ENCODE results near the gene ZEB2. TPM values are rescaled to one million over a fixed set of nuclear protein-coding genes. Genes with fewer than 3 reads are reported as not detected.

The ZEB2 gene
- total RNA-seq, 5 donors from 2014 or later (not counting 1 experiment from before 2014, with no cell fraction given), result 8.9 to 106 (median 23.7) TPM

DNA sequence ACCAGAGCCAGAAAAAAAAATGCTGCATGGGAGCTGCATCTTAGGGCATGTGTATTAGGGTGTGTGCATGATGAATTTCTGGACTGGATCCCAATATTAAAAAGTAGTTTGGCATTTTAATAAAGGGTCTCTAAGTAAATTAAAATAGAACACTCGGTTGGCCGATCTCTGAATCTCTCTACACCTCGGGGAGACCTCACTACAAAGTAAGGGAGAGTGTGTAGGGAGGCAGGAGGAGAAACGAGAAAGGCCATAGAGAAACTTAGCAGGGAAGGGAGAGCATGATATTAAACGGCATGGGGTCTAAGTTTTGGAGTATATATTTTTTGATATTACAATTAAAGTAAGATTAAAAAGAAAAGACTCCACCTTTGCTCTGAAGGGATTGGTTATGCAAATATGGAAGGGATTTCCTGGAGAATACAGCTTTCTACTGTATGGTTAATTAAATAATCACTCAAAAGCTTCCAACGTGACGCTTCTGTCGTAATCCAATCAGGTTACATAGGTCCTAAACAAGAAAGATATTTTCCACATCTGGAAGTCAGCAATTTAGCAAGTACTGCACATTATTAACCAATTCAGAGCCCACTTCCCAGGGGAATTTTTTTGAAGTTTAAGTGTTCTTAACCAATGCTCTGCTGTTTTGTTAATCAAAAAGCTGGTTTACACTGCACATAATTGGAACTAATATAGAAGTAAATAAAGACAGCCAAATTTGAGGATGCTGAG lies 1.0 kb upstream of the ZEB2 start:
- DNase-seq (no peak), ATAC-seq (replicated peaks in 1 of 4) (no peak)
- Mint-ChIP-seq H3K4me3 (peak overlapping the region in 1 of 3 donors; percentile 4), H3K27me3 (peaks cover 45 to 50% of the 10 kb centered on the region in 2 donors), H3K27ac (no peak overlapping the region), H3K4me1 (peaks cover 25 to 39% (median 29%) of the 10 kb centered on the region in 3 donors), H3K9me3 (no peaks in the 10 kb centered on the region), H3K36me3 (peaks cover 2% of the 10 kb centered on the region)
- no peaks in the 10 kb centered on the region for H3K36me3 ChIP-seq (ENCODE audit: control insufficient read depth in 2 of 2, extremely low read depth in 1 of 2, insufficient read depth in 1 of 2, low read length in 1 of 2)
- no peak overlapping the region for H3K4me3 ChIP-seq (ENCODE audit: control insufficient read depth in 1 of 2, extremely low read depth in 1 of 2, low read length in 1 of 2)
- H3K4me1 ChIP-seq (ENCODE audit: control insufficient read depth in 1 of 2, extremely low read depth in 1 of 2, insufficient read depth in 2 of 2, low read length in 2 of 2), result peaks cover 20 to 42% of the 10 kb centered on the region in 2 experiments
- ChIA-PET POLR2A (no interaction called here), CTCF (interaction anchor here in 1 of 2 donors (0.7 to 1.2 kb wide), 4 partner anchors 11 to 199 kb away, joined by 3 to 4 read pairs (median 3); no protein-coding TSS in a partner anchor)
- WGBS (ENCODE audit: insufficient coverage), result 80% methylated on average over 2 of the region's 8 CpGs
- H3K27me3 ChIP-seq (replicated peaks in 1 of 2; ENCODE audit: control insufficient read depth in 2 of 2, extremely low read depth in 1 of 2, insufficient read depth in 2 of 2, low read length in 1 of 2), result peaks cover 2 to 45% of the 10 kb centered on the region in 2 experiments
- H3K9me3 ChIP-seq, result no peaks in the 10 kb centered on the region
- H3K27ac ChIP-seq (ENCODE audit: low read length), result no peak overlapping the region

DNA sequence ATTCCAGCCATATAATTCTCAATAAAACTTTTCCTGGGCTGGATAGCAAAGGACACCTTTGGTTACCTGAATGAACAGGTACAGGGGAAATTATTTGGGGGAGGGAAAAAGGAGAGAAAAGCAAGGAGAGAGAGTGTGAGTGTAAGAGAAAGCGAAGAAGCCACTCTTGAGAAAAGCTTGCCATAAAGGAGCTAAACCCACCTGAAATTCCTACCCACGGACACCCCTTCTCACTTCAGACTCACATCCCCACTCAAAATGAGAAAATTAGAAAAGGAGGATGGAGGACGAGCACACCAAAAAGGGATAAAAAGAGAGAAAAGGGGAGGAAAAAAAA lies 354 bp downstream of the ZEB2 start:
- DNase-seq (no peak), ATAC-seq (replicated peaks in 1 of 4) (no peak)
- Histone ChIP-seq H3K4me1 (ENCODE audit: control insufficient read depth in 1 of 2, extremely low read depth in 1 of 2, insufficient read depth in 2 of 2, low read length in 2 of 2) (peaks cover 22 to 49% of the 10 kb centered on the region in 2 experiments), H3K27ac (ENCODE audit: low read length) (peak overlapping the region; percentile 87), H3K9me3 (no peaks in the 10 kb centered on the region), H3K27me3 (replicated peaks in 1 of 2; ENCODE audit: control insufficient read depth in 2 of 2, extremely low read depth in 1 of 2, insufficient read depth in 2 of 2, low read length in 1 of 2) (peaks cover 2 to 50% of the 10 kb centered on the region in 2 experiments), H3K4me3 (ENCODE audit: control insufficient read depth in 1 of 2, extremely low read depth in 1 of 2, low read length in 1 of 2) (peak overlapping the region; percentile 57 to 75), H3K36me3 (ENCODE audit: control insufficient read depth in 2 of 2, extremely low read depth in 1 of 2, insufficient read depth in 1 of 2, low read length in 1 of 2) (peaks cover 0 to 2% of the 10 kb centered on the region in 2 donors)
- peaks cover 50 to 51% of the 10 kb centered on the region in 2 donors for H3K27me3 Mint-ChIP-seq
- H3K27ac Mint-ChIP-seq, result no peak overlapping the region
- CTCF ChIA-PET, result no interaction called here
- no peaks in the 10 kb centered on the region for H3K9me3 Mint-ChIP-seq
- H3K4me3 Mint-ChIP-seq, result no peak overlapping the region
- H3K4me1 Mint-ChIP-seq, result peaks cover 29 to 43% (median 32%) of the 10 kb centered on the region in 3 donors
- 0% methylated on average over 1 of the region's 3 CpGs for WGBS (ENCODE audit: insufficient coverage)
- POLR2A ChIA-PET, result interaction anchor here in 1 of 2 donors (1.0 to 1.3 kb wide), 2 partner anchors 9 to 11 kb away, joined by 4 to 5 read pairs; no protein-coding TSS in a partner anchor
- H3K36me3 Mint-ChIP-seq, result peaks cover 5% of the 10 kb centered on the region

DNA sequence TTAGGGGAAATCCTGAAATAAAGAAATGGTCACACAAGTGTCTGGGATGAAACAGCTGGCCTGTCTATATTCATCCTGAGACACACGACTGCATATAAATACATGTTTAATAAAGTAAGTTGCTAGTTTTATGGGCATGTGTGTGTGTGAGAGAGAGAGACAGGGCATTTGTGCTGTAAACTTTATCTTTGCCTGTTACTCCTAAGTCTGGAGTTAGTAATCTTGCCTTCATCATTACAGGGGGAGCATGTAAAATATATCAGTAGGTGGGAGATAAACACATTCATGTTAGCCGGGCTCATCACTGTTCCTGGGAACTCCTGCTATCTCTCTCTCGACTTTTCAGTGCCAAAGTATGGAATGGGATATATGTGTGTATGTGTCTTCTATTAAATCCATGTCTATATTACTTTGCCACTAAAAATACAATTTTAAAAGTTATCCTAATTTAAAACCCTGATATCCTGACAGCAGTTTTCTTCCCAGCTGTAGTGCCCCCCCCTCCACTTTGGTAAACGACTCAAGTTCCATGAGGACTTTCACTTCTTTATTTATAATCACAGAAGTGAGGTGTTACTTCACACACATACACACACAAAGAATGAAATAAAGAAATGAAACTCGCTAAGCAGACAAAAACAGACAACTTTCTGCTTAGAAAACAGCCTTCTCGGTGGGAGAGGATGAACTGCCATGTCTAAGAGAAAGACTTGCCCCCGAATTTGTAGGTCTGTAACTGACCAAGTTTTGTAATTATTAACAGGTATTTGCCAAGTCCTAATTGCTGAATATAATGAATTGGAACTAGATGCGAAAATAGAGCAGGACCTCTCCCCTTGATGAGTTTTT lies 947 bp downstream of the ZEB2 start:
- no peaks in the 10 kb centered on the region for H3K9me3 ChIP-seq
- POLR2A ChIA-PET, result interaction anchor here (0.5 to 1.3 kb wide), 4 partner anchors 8 to 173 kb away, joined by 3 to 5 read pairs (median 4); no protein-coding TSS in a partner anchor
- peak overlapping the region; percentile 87 for H3K27ac ChIP-seq (ENCODE audit: low read length)
- Mint-ChIP-seq H3K4me1 (peaks cover 29 to 48% (median 30%) of the 10 kb centered on the region in 3 donors), H3K36me3 (peaks cover 5% of the 10 kb centered on the region), H3K27ac (no peak overlapping the region), H3K4me3 (no peak overlapping the region), H3K9me3 (no peaks in the 10 kb centered on the region), H3K27me3 (peaks cover 55 to 56% of the 10 kb centered on the region in 2 donors)
- peaks cover 2 to 47% of the 10 kb centered on the region in 2 experiments for H3K27me3 ChIP-seq (replicated peaks in 1 of 2; ENCODE audit: control insufficient read depth in 2 of 2, extremely low read depth in 1 of 2, insufficient read depth in 2 of 2, low read length in 1 of 2)
- peaks cover 0 to 2% of the 10 kb centered on the region in 2 donors for H3K36me3 ChIP-seq (ENCODE audit: control insufficient read depth in 2 of 2, extremely low read depth in 1 of 2, insufficient read depth in 1 of 2, low read length in 1 of 2)
- CTCF ChIA-PET, result no interaction called here
- ATAC-seq (replicated peaks in 1 of 4) (no peak), DNase-seq (peak in 1 of 35 experiments; percentile 24)
- peak overlapping the region; percentile 75 to 83 for H3K4me3 ChIP-seq (ENCODE audit: control insufficient read depth in 1 of 2, extremely low read depth in 1 of 2, low read length in 1 of 2)
- peaks cover 22 to 46% of the 10 kb centered on the region in 2 experiments for H3K4me1 ChIP-seq (ENCODE audit: control insufficient read depth in 1 of 2, extremely low read depth in 1 of 2, insufficient read depth in 2 of 2, low read length in 2 of 2)
- 0% methylated on average over 2 of the region's 8 CpGs for WGBS (ENCODE audit: insufficient coverage)

DNA sequence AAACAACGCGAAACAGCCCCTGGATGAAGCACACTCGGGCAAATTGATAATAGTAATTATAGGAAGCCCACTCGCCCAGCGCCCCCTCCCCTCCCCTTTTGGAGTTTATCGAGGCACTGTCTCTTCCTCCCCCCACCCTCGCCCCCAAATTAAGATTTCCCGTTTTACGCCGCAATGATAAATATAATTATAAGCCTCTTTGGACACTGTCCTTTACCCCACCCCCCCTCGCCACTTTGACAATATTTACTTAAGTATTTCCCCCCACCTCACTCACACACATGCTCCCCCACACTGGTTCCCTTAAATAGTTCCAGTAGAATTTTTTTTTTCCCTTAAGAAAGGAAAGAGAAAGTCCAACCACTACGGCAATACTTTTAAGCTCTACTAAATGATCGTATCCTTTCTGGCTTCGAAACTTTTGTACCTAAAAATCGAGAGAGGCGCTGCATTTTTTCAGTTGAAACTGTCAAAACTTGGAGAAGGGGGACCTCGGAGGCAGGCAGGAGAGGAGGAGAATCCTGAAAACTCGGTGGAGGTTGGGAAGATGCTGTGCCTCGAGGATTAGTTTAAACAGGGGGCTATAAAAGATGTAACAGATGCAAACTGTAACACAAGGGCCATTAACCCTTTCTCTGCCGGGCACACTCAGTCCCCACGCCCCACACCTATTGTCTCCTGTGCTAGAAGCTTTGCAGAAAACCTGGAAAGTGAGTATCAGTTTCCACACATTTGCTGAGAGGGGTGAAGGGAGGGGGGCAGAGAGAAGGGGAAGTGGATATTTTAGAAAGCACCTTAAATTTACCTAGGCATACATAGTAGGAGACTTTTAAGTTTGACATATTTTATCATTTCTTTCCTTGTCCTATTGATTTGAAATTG lies 1.8 kb downstream of the ZEB2 start:
- no peak overlapping the region for H3K4me3 Mint-ChIP-seq
- DNase-seq, result peak in 1 of 35 experiments; percentile 46
- CTCF ChIA-PET, result no interaction called here

DNA sequence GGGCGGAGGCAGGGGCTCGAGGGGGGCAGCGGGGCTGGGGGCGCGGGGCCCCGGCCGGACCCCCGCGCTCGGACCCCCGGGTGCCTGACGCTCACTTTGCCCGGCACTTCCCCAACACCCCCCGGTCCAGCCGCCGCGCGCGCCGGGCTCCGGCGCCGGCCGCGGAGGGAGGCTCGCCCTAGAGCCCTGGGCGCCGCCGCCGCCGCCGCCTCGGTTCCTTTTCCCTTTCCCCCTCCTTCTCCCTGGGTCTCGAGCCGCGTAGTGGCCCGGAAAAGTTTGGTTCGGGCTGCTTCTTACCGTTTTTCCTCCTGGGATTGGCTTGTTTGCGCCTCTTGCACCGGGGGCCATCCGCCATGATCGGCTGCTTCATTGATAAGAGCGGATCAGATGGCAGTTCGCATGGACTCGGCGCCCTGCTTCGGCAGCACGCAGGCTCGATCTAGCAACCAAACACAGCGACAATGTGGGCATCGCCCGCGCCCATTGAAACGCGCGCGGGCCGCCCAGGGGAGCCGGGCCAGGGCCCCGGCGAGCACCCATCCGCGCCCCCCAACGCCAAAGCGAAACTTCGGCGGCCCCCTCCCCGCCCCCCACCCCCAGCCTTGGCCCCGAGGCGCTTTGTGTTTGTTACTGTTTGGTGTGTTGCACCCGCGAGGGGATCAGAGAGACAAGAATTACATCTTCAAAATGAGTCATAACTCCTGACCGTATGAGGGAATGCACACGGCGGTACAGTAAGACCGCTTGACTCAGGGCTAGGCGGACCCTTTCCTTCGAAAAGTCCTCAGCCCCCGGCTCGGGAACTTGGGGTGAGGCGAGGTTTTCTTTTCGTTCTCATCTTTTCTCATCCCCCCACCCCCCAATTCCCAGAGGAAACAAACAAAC lies 2.7 kb downstream of the ZEB2 start:
- Mint-ChIP-seq H3K27me3 (peaks cover 55 to 58% of the 10 kb centered on the region in 2 donors), H3K4me1 (peaks cover 14 to 46% (median 16%) of the 10 kb centered on the region in 3 donors), H3K4me3 (no peak overlapping the region), H3K36me3 (peaks cover 5% of the 10 kb centered on the region), H3K9me3 (no peaks in the 10 kb centered on the region), H3K27ac (peak overlapping the region; percentile 88 to 98)
- under 1% methylated on average over 53 of the region's 83 CpGs for WGBS (ENCODE audit: insufficient coverage)
- POLR2A ChIA-PET, result no interaction called here
- peaks cover 0 to 2% of the 10 kb centered on the region in 2 donors for H3K36me3 ChIP-seq (ENCODE audit: control insufficient read depth in 2 of 2, extremely low read depth in 1 of 2, insufficient read depth in 1 of 2, low read length in 1 of 2)
- ATAC-seq (replicated peaks in 1 of 4) (peak; percentile 64 to 73 (median 70)), DNase-seq (peak in 26 of 35 experiments; percentile 25 to 75 (median 44))
- no peaks in the 10 kb centered on the region for H3K9me3 ChIP-seq
- H3K4me3 ChIP-seq (ENCODE audit: control insufficient read depth in 1 of 2, extremely low read depth in 1 of 2, low read length in 1 of 2), result peak overlapping the region; percentile 75 to 94
- peaks cover 14 to 37% of the 10 kb centered on the region in 2 experiments for H3K4me1 ChIP-seq (ENCODE audit: control insufficient read depth in 1 of 2, extremely low read depth in 1 of 2, insufficient read depth in 2 of 2, low read length in 2 of 2)
- H3K27me3 ChIP-seq (replicated peaks in 1 of 2; ENCODE audit: control insufficient read depth in 2 of 2, extremely low read depth in 1 of 2, insufficient read depth in 2 of 2, low read length in 1 of 2), result peaks cover 2 to 38% of the 10 kb centered on the region in 2 experiments
- CTCF ChIA-PET, result no interaction called here
- H3K27ac ChIP-seq (ENCODE audit: low read length), result peak overlapping the region; percentile 92

More for the DNA sequence above, 1.8 kb downstream of the ZEB2 start:
- Mint-ChIP-seq H3K27ac (peak overlapping the region in 1 of 2 donors; percentile 78), H3K27me3 (peaks cover 55 to 58% of the 10 kb centered on the region in 2 donors), H3K36me3 (peaks cover 5% of the 10 kb centered on the region), H3K4me1 (peaks cover 23 to 46% (median 24%) of the 10 kb centered on the region in 3 donors), H3K9me3 (no peaks in the 10 kb centered on the region)
- peaks cover 15 to 38% of the 10 kb centered on the region in 2 experiments for H3K4me1 ChIP-seq (ENCODE audit: control insufficient read depth in 1 of 2, extremely low read depth in 1 of 2, insufficient read depth in 2 of 2, low read length in 2 of 2)
- POLR2A ChIA-PET, result interaction anchor here (0.5 to 0.8 kb wide), 5 partner anchors 48 to 482 kb away, joined by 3 to 10 read pairs (median 4); no protein-coding TSS in a partner anchor
- H3K27ac ChIP-seq (ENCODE audit: low read length), result peak overlapping the region; percentile 87
- ATAC-seq (replicated peaks in 1 of 4), result no peak
- no peaks in the 10 kb centered on the region for H3K9me3 ChIP-seq
- 0% methylated on average over 4 of the region's 21 CpGs for WGBS (ENCODE audit: insufficient coverage)
- peaks cover 2 to 45% of the 10 kb centered on the region in 2 experiments for H3K27me3 ChIP-seq (replicated peaks in 1 of 2; ENCODE audit: control insufficient read depth in 2 of 2, extremely low read depth in 1 of 2, insufficient read depth in 2 of 2, low read length in 1 of 2)
- peak overlapping the region; percentile 75 to 83 for H3K4me3 ChIP-seq (ENCODE audit: control insufficient read depth in 1 of 2, extremely low read depth in 1 of 2, low read length in 1 of 2)
- peaks cover 0 to 2% of the 10 kb centered on the region in 2 donors for H3K36me3 ChIP-seq (ENCODE audit: control insufficient read depth in 2 of 2, extremely low read depth in 1 of 2, insufficient read depth in 1 of 2, low read length in 1 of 2)

Measured in T-cell (primary cell).